Measurements from ENCODE around the gene UFSP2. TPM values are rescaled to one million over a fixed set of nuclear protein-coding genes. Genes with fewer than 3 reads are reported as not detected.
A peak's percentile ranks its signal among the peaks of the same experiment; 100 is the strongest.

The UFSP2 gene
- 10 to 100 TPM; 36.3 to 56.5 (median 40.1) TPM for total RNA-seq

- peak within 1 kb of the TSS; percentile 89 to 99 (median 94) for H3K27ac ChIP-seq
- H3K4me3 ChIP-seq: peak within 1 kb of the TSS; percentile 65 to 95 (median 85)
- intact Hi-C loops (cut with DNase I; ENCODE audit: low total_unique reads): loop anchor here (1.0 kb wide), 3 partner anchors 29 to 169 kb away; partner anchors contain the start of gene ANKRD37
- DNase-seq: peak; percentile 72 to 84
- peak; percentile 95 to 96 for ATAC-seq
- in situ Hi-C loops (cut with MboI; ENCODE audit: low sequenced_read_pairs in 4 of 4): no loop called here
- no peaks in the 10 kb centered on the region for H3K27me3 ChIP-seq
- H3K4me1 ChIP-seq: peaks cover 18 to 28% of the 10 kb centered on the region in 2 donors
- TF ChIP-seq CTCF (IDR thresholded peaks at IDR 0.05 in 4 of 5, conservative IDR thresholded peaks at IDR 0.05 in 1 of 5) (peak in 1 of 5 experiments; percentile 16), POLR2A (IDR thresholded peaks at IDR 0.05) (peak; percentile 80 to 85)
- H3K9me3 ChIP-seq: no peaks in the 10 kb centered on the region
- H3K36me3 ChIP-seq: peaks cover 0 to 5% of the 10 kb centered on the region in 2 donors
Measured at GRCh38 chr4:185425647-185426352, at the start of gene UFSP2. UFSP2 (minus strand) TSS chr4:185425964; CDS start chr4:185425868, 96 bp downstream.

- Histone ChIP-seq H3K4me3 (no peak overlapping the region), H3K27me3 (no peaks in the 10 kb centered on the region), H3K36me3 (no peaks in the 10 kb centered on the region), H3K9me3 (no peaks in the 10 kb centered on the region), H3K4me1 (peaks cover 0 to 4% of the 10 kb centered on the region in 2 donors), H3K27ac (no peak overlapping the region)
- in situ Hi-C loops (cut with MboI; ENCODE audit: low sequenced_read_pairs in 4 of 4) (loop anchor here in 3 of 4 donors (5.0 to 25.0 kb wide), 3 partner anchors 119 to 564 kb away; no protein-coding TSS in a partner anchor), intact Hi-C loops (cut with DNase I; ENCODE audit: low total_unique reads) (no loop called here)
- TF ChIP-seq CTCF (IDR thresholded peaks at IDR 0.05 in 4 of 5, conservative IDR thresholded peaks at IDR 0.05 in 1 of 5) (no peak), POLR2A (IDR thresholded peaks at IDR 0.05) (no peak)
- no peak for DNase-seq
- ATAC-seq: no peak
Measured at GRCh38 chr4:185473247-185473646, 47.5 kb upstream of the UFSP2 start.

GRCh38 chr4:185472103-185472542 is 46.4 kb upstream of the UFSP2 start:
- ATAC-seq (no peak), DNase-seq (no peak)
- Histone ChIP-seq H3K4me1 (peaks cover 0 to 4% of the 10 kb centered on the region in 2 donors), H3K36me3 (no peaks in the 10 kb centered on the region), H3K27ac (peak overlapping the region in 3 of 4 donors; percentile 79 to 83 (median 80)), H3K4me3 (peak overlapping the region; percentile 74 to 94 (median 83)), H3K27me3 (no peaks in the 10 kb centered on the region), H3K9me3 (no peaks in the 10 kb centered on the region)
- TF ChIP-seq CTCF (IDR thresholded peaks at IDR 0.05 in 4 of 5, conservative IDR thresholded peaks at IDR 0.05 in 1 of 5): no peak
- no peak for TF ChIP-seq POLR2A (IDR thresholded peaks at IDR 0.05)
- in situ Hi-C loops (cut with MboI; ENCODE audit: low sequenced_read_pairs in 4 of 4) (loop anchor here in 3 of 4 donors (5.0 to 25.0 kb wide), 3 partner anchors 120 to 565 kb away; no protein-coding TSS in a partner anchor), intact Hi-C loops (cut with DNase I; ENCODE audit: low total_unique reads) (no loop called here)

GRCh38 chr4:185471235-185472102 is 45.7 kb upstream of the UFSP2 start, which contains the start of gene CCDC110:
CCDC110 (minus strand) TSS chr4:185471733; CDS start chr4:185471683, 50 bp downstream.
- TF ChIP-seq CTCF (IDR thresholded peaks at IDR 0.05 in 4 of 5, conservative IDR thresholded peaks at IDR 0.05 in 1 of 5) (peak; percentile 63 to 90 (median 75)), POLR2A (IDR thresholded peaks at IDR 0.05) (peak; percentile 67 to 75)
- no peaks in the 10 kb centered on the region for H3K36me3 ChIP-seq
- peaks cover 0 to 4% of the 10 kb centered on the region in 2 donors for H3K4me1 ChIP-seq
- peak within 1 kb of the TSS; percentile 79 to 83 (median 80) for H3K27ac ChIP-seq
- in situ Hi-C loops (cut with MboI; ENCODE audit: low sequenced_read_pairs in 4 of 4) (loop anchor here in 3 of 4 donors (5.0 to 25.0 kb wide), 3 partner anchors 121 to 566 kb away; no protein-coding TSS in a partner anchor), intact Hi-C loops (cut with DNase I; ENCODE audit: low total_unique reads) (loop anchor here (1.0 to 2.0 kb wide), 3 partner anchors 126 to 329 kb away; partner anchors contain the start of gene SLC25A4)
- no peaks in the 10 kb centered on the region for H3K9me3 ChIP-seq
- no peaks in the 10 kb centered on the region for H3K27me3 ChIP-seq
- ATAC-seq (peak; percentile 84 to 88), DNase-seq (peak; percentile 92 to 94)
- H3K4me3 ChIP-seq: peak within 1 kb of the TSS; percentile 74 to 94 (median 83)

Data from gastrocnemius medialis (tissue), 4 donors.